ENCODE measurements around the gene C9orf50.

Gene C9orf50

GRCh38 chr9:129643706-129644105, 22.8 kb upstream of the C9orf50 start:
- Histone ChIP-seq H3K36me3 (ENCODE audit: low read length) (no peaks in the 10 kb centered on the region), H4K20me1 (ENCODE audit: low read depth, low read length) (no peaks in the 10 kb centered on the region), H3K9me2 (replicated peaks; ENCODE audit: insufficient read depth, low read length) (no peaks in the 10 kb centered on the region), H3F3A (ENCODE audit: insufficient read depth) (no peaks in the 10 kb centered on the region), H3K9me3 (ENCODE audit: insufficient read depth, low read length) (no peaks in the 10 kb centered on the region), H3K4me3 (ENCODE audit: insufficient read depth, low read length, poor library complexity, severe bottlenecking) (no peak overlapping the region), H3K27me3 (ENCODE audit: low read length) (no peaks in the 10 kb centered on the region), H3K9ac (ENCODE audit: low read length) (no peak overlapping the region), H3K79me2 (ENCODE audit: insufficient read depth, low read length) (peaks cover 26% of the 10 kb centered on the region), H3K27ac (ENCODE audit: low read depth, low read length) (no peak overlapping the region), H3K4me2 (ENCODE audit: low read depth, low read length, poor library complexity, severe bottlenecking) (no peak overlapping the region), H2AFZ (ENCODE audit: low read depth, low read length, severe bottlenecking) (no peak overlapping the region)
- no peak for TF ChIP-seq EZH2phosphoT487 (conservative IDR thresholded peaks at IDR 0.05; ENCODE audit: low read length)
- no peak for TF ChIP-seq CTCF (IDR thresholded peaks at IDR 0.05; ENCODE audit: insufficient read depth, low read length, poor library complexity, severe bottlenecking)

- Histone ChIP-seq H3K9me2 (replicated peaks; ENCODE audit: insufficient read depth, low read length) (no peaks in the 10 kb centered on the region), H3F3A (ENCODE audit: insufficient read depth) (no peaks in the 10 kb centered on the region), H3K9me3 (ENCODE audit: insufficient read depth, low read length) (no peaks in the 10 kb centered on the region), H3K4me2 (ENCODE audit: low read depth, low read length, poor library complexity, severe bottlenecking) (peak within 1 kb of the TSS; percentile 77), H2AFZ (ENCODE audit: low read depth, low read length, severe bottlenecking) (peak within 1 kb of the TSS; percentile 100), H4K20me1 (ENCODE audit: low read depth, low read length) (no peaks in the 10 kb centered on the region), H3K27ac (ENCODE audit: low read depth, low read length) (peak within 1 kb of the TSS; percentile 34; the same call in 1 of the 2 replicates), H3K4me3 (ENCODE audit: insufficient read depth, low read length, poor library complexity, severe bottlenecking) (peak within 1 kb of the TSS; percentile 98), H3K36me3 (ENCODE audit: low read length) (no peaks in the 10 kb centered on the region), H3K79me2 (ENCODE audit: insufficient read depth, low read length) (peaks cover 26% of the 10 kb centered on the region), H3K9ac (ENCODE audit: low read length) (peak within 1 kb of the TSS; percentile 96), H3K27me3 (ENCODE audit: low read length) (no peaks in the 10 kb centered on the region)
- TF ChIP-seq CTCF (IDR thresholded peaks at IDR 0.05; ENCODE audit: insufficient read depth, low read length, poor library complexity, severe bottlenecking) (peak; percentile 99), EZH2phosphoT487 (conservative IDR thresholded peaks at IDR 0.05; ENCODE audit: low read length) (no peak)
Measured at GRCh38 chr9:129641750-129642585, 21.1 kb upstream of the C9orf50 start, which contains the start of gene ASB6. Gene ASB6 (minus strand): TSS chr9:129642151. CDS start chr9:129641999, 152 bp downstream.

DNA sequence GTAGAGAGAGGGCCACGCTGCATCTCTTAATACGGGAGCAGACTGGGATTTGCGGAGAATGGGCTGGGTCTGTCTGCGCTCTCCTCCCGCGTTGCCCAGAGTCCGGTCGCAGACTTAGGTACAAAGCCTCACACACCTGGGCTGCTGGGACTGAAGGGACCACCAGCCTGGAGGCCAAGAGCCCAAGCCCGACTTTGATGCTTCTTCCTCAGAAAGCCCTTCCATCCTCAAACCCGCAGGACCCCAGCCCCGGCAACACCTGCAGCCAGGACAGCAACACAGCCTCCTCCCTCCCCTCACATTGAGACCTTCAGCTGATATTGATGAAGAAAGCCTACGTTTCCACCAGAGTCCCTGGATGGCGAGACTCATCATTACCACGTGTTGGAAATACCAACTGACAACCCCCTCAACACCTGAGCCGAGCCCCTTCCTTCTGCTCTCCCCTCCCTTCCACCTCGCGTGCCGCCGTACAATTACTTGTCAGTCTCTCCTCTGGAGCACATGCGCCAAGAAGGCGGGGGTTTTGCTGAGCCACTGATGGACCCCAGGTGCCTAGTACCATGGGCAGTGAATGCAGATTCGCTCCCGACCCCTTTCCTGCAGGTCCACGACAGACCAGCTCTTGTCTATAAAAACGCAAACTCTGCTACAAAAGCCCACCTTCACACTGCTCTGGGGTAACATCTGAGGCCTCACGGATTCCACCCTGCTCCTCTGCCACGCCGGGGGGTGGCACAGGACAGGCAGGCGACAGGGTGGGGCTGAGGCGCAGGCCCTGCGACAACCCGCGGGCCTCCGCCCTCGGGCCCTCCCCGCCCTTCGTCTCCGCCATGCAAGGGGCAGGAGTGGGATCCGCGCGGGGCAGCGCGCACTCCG, 20.2 kb upstream of the C9orf50 start:
- peaks cover 26% of the 10 kb centered on the region for H3K79me2 ChIP-seq (ENCODE audit: insufficient read depth, low read length)

More for the DNA sequence above, 20.2 kb upstream of the C9orf50 start:
- H2AFZ ChIP-seq (ENCODE audit: low read depth, low read length, severe bottlenecking), result peak overlapping the region; percentile 100
- no peaks in the 10 kb centered on the region for H4K20me1 ChIP-seq (ENCODE audit: low read depth, low read length)
- no peak for TF ChIP-seq CTCF (IDR thresholded peaks at IDR 0.05; ENCODE audit: insufficient read depth, low read length, poor library complexity, severe bottlenecking)
- no peak for TF ChIP-seq EZH2phosphoT487 (conservative IDR thresholded peaks at IDR 0.05; ENCODE audit: low read length)
- no peaks in the 10 kb centered on the region for H3K9me2 ChIP-seq (replicated peaks; ENCODE audit: insufficient read depth, low read length)
- H3K4me3 ChIP-seq (ENCODE audit: insufficient read depth, low read length, poor library complexity, severe bottlenecking), result peak overlapping the region; percentile 98
- H3K4me2 ChIP-seq (ENCODE audit: low read depth, low read length, poor library complexity, severe bottlenecking), result peak overlapping the region; percentile 77
- no peak overlapping the region for H3K27ac ChIP-seq (ENCODE audit: low read depth, low read length)
- H3K9ac ChIP-seq (ENCODE audit: low read length), result peak overlapping the region; percentile 96
- H3K27me3 ChIP-seq (ENCODE audit: low read length), result no peaks in the 10 kb centered on the region
- no peaks in the 10 kb centered on the region for H3F3A ChIP-seq (ENCODE audit: insufficient read depth)
- H3K36me3 ChIP-seq (ENCODE audit: low read length), result no peaks in the 10 kb centered on the region
- H3K9me3 ChIP-seq (ENCODE audit: insufficient read depth, low read length), result no peaks in the 10 kb centered on the region

All from SU-DHL-6 (cell line).